HepG2 (cell line): ENCODE results near the gene PLEKHA8.

Experiments used
- ARNT ChIP-seq: fragments of 450-650 bp; IDR thresholded peaks from 2 replicates; pipeline ENCODE4 v1.6.1; 2017
- EZH2 ChIP-seq: conservative IDR thresholded peaks from 2 replicates; pipeline ENCODE4 v1.6.1; 2012; ENCODE audit warnings: mild to moderate bottlenecking, low read depth, low read length, moderate library complexity
- KDM1A ChIP-seq: IDR thresholded peaks from 2 replicates; pipeline ENCODE4 v1.6.1; 2016; ENCODE audit warnings: missing compliant biosample characterization
- KDM4B ChIP-seq: sonication (generic); formaldehyde crosslinking; IDR thresholded peaks from 2 replicates; pipeline ENCODE4 v1.4.0; 2020; ENCODE audit warnings: missing genetic modification reagents
- MAFK ChIP-seq, 2 experiments: IDR thresholded peaks in 1 of 2; conservative IDR thresholded peaks in 1 of 2; 2 replicates each; pipeline ENCODE4 v1.6.1; 2011; ENCODE audit warnings: improper control_type of control experiment in 2 of 2, low read length in 2 of 2
- MIER2 ChIP-seq: IDR thresholded peaks from 2 replicates; pipeline ENCODE4 v1.6.1; 2016; ENCODE audit warnings: missing biosample characterization, missing genetic modification reagents
- NR3C1 ChIP-seq: sonication (generic); formaldehyde crosslinking; IDR thresholded peaks from 2 replicates; pipeline ENCODE4 v1.4.0; 2020; ENCODE audit warnings: missing genetic modification reagents
- TCF7 ChIP-seq: sonication (generic); IDR thresholded peaks from 2 replicates; pipeline ENCODE4 v1.6.1; 2016; ENCODE audit warnings: antibody characterized with exemption, low read depth
- TEAD2 ChIP-seq: sonication (generic); formaldehyde crosslinking; IDR thresholded peaks from 2 replicates; pipeline ENCODE4 v1.9.0; 2021; ENCODE audit warnings: missing genetic modification reagents
- THYN1 ChIP-seq: sonication (generic); formaldehyde crosslinking; IDR thresholded peaks from 2 replicates; pipeline ENCODE4 v1.8.1; 2023; ENCODE audit warnings: low read depth, mild to moderate bottlenecking, moderate library complexity, missing genetic modification reagents, borderline replicate concordance
- ZFP36 ChIP-seq: fragments of 150-350 bp; IDR thresholded peaks from 2 replicates; pipeline ENCODE4 v1.6.1; 2018; ENCODE audit warnings: borderline replicate concordance, low read length, low read depth; ENCODE audit not compliant: partially characterized antibody
- ZNF503 ChIP-seq: sonication (generic); formaldehyde crosslinking; IDR thresholded peaks from 2 replicates; pipeline ENCODE4 v1.4.0; 2020; ENCODE audit warnings: missing genetic modification reagents
- TF ChIP-seq, protein P1 (sequence below): sonication (generic); formaldehyde crosslinking; IDR thresholded peaks from 2 replicates; pipeline ENCODE4 v1.4.0; 2020; ENCODE audit warnings: missing genetic modification reagents
- TF ChIP-seq, protein P2 (sequence below): IDR thresholded peaks from 2 replicates; pipeline ENCODE4 v1.6.1; 2012; ENCODE audit warnings: inconsistent platforms

DNA sequence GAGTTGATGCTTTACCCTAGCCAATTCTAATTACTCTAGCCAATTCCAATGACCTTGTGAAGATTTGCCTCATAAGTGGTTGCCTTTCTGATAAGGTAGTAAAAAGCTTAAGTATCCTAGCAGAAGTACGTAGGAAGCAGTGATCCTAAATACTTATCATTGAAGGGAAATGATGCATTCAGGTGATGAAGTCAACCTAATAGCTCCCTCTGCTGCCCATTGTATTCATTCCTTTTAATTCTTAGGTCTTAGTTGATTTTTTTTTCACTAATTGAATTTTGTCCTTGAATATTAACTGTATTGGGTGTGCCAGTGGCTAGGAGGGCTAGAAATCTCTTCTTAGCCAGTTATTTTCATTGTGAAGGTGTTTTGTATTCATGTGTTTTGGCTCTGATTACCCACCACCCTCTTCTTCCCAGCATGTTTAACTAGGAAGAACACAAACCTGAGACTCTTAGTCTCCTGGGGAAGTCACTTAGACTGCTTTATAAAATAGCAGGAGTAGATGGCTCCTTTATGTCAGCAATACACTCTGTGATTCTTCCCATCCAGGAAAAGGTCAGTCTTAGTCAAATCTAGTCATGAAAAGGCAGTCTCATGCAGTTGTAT lies 46.3 kb downstream of the PLEKHA8 start:
- TF ChIP-seq, protein P1, sequence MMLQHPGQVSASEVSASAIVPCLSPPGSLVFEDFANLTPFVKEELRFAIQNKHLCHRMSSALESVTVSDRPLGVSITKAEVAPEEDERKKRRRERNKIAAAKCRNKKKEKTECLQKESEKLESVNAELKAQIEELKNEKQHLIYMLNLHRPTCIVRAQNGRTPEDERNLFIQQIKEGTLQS: no peak
- no peak for TF ChIP-seq ZNF503 (CRISPR knock-in tag)
- no peak for TF ChIP-seq ARNT
- no peak for TF ChIP-seq MAFK (conservative IDR thresholded peaks at IDR 0.05 in 1 of 2, IDR thresholded peaks at IDR 0.05 in 1 of 2; ENCODE audit: low read length in 2 of 2)
- TF ChIP-seq NR3C1 (CRISPR knock-in tag): no peak
- TF ChIP-seq EZH2: no peak
- no peak for TF ChIP-seq TCF7
- no peak for TF ChIP-seq MIER2
- TF ChIP-seq, protein P2, sequence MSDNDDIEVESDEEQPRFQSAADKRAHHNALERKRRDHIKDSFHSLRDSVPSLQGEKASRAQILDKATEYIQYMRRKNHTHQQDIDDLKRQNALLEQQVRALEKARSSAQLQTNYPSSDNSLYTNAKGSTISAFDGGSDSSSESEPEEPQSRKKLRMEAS: no peak
- TF ChIP-seq THYN1: no peak
- TF ChIP-seq TEAD2: no peak
- no peak for TF ChIP-seq KDM4B (CRISPR knock-in tag)
- no peak for TF ChIP-seq ZFP36
- no peak for TF ChIP-seq KDM1A (CRISPR knock-in tag)
